H9 (cell line): ENCODE measurements around the gene SLAMF7. TPM values are rescaled to one million over a fixed set of nuclear protein-coding genes. Genes with fewer than 3 reads are reported as not detected.

Source experiments
- DNase-seq: peaks from one replicate; pipeline ENCODE4 v3.0.0-alpha.2; 2017
- H2AFZ ChIP-seq: one replicate; pipeline ENCODE4 v1.6.1; 2013; ENCODE audit warnings: mild to moderate bottlenecking, low read length, control low read depth, moderate library complexity
- H2AK5ac ChIP-seq: 2 replicates; pipeline ENCODE4 v1.6.1; 2013; ENCODE audit warnings: low read length, control low read depth, mixed read lengths; ENCODE audit not compliant: insufficient read length
- H2BK120ac ChIP-seq: one replicate; pipeline ENCODE4 v1.6.1; 2013; ENCODE audit warnings: low read depth, mild to moderate bottlenecking, low read length, control low read depth, inconsistent platforms; ENCODE audit not compliant: poor library complexity, severe bottlenecking
- H2BK12ac ChIP-seq: 2 replicates; pipeline ENCODE4 v1.6.1; 2013; ENCODE audit warnings: low read length, control low read depth, mixed read lengths, low read depth; ENCODE audit not compliant: insufficient read length
- H2BK15ac ChIP-seq: 2 replicates; pipeline ENCODE4 v1.6.1; 2013; ENCODE audit warnings: low read depth, low read length, control low read depth
- H2BK20ac ChIP-seq: one replicate; pipeline ENCODE4 v1.6.1; 2013; ENCODE audit warnings: low read depth, mild to moderate bottlenecking, low read length, control low read depth, inconsistent platforms; ENCODE audit not compliant: poor library complexity, severe bottlenecking
- H2BK5ac ChIP-seq: 2 replicates; pipeline ENCODE4 v1.6.1; 2013; ENCODE audit warnings: low read length, control low read depth, mixed read lengths; ENCODE audit not compliant: insufficient read length
- H3K14ac ChIP-seq: 2 replicates; pipeline ENCODE4 v1.6.1; 2013; ENCODE audit warnings: low read length, control low read depth; ENCODE audit not compliant: insufficient read depth
- H3K18ac ChIP-seq: 2 replicates; pipeline ENCODE4 v1.6.1; 2013; ENCODE audit warnings: low read depth, mild to moderate bottlenecking, mixed read lengths, low read length, control low read depth; ENCODE audit not compliant: insufficient read length
- H3K23ac ChIP-seq: 2 replicates; pipeline ENCODE4 v1.6.1; 2013; ENCODE audit warnings: low read length, control low read depth, mixed read lengths, low read depth; ENCODE audit not compliant: insufficient read length
- H3K23me2 ChIP-seq: 2 replicates; pipeline ENCODE4 v1.6.1; 2013; ENCODE audit warnings: low read depth, mild to moderate bottlenecking, mixed read lengths, low read length, control low read depth; ENCODE audit not compliant: insufficient read length, poor library complexity, severe bottlenecking
- H3K27ac ChIP-seq: 2 replicates; pipeline ENCODE4 v1.5.1; 2013; ENCODE audit warnings: low read length, control low read depth, mixed read lengths, low read depth; ENCODE audit not compliant: insufficient read length
- H3K27me3 ChIP-seq: 2 replicates; pipeline ENCODE4 v1.6.1; 2013; ENCODE audit warnings: low read length, control low read depth, inconsistent platforms; ENCODE audit not compliant: insufficient read depth
- H3K4ac ChIP-seq: 2 replicates; pipeline ENCODE4 v1.6.1; 2013; ENCODE audit warnings: low read depth, mild to moderate bottlenecking, control low read depth, inconsistent platforms, low read length, moderate library complexity
- H3K4me1 ChIP-seq: 2 replicates; pipeline ENCODE4 v1.6.1; 2013; ENCODE audit warnings: low read length, control low read depth, inconsistent platforms; ENCODE audit not compliant: insufficient read depth
- H3K4me2 ChIP-seq: 2 replicates; pipeline ENCODE4 v1.6.1; 2013; ENCODE audit warnings: low read length, control low read depth, mixed read lengths; ENCODE audit not compliant: insufficient read length, insufficient read depth
- H3K56ac ChIP-seq: 2 replicates; pipeline ENCODE4 v1.6.1; 2013; ENCODE audit warnings: low read depth, mild to moderate bottlenecking, mixed read lengths, low read length, control low read depth; ENCODE audit not compliant: insufficient read length
- H3K79me1 ChIP-seq: 2 replicates; pipeline ENCODE4 v1.6.1; 2013; ENCODE audit warnings: low read depth, mild to moderate bottlenecking, moderate library complexity, low read length, control low read depth, inconsistent platforms; ENCODE audit not compliant: insufficient read depth, poor library complexity, severe bottlenecking
- H3K79me2 ChIP-seq: 2 replicates; pipeline ENCODE4 v1.6.1; 2013; ENCODE audit warnings: low read length, control low read depth, inconsistent platforms; ENCODE audit not compliant: insufficient read depth
- H3K9ac ChIP-seq: 2 replicates; pipeline ENCODE4 v1.6.1; 2013; ENCODE audit warnings: low read length, control low read depth, mixed read lengths; ENCODE audit not compliant: insufficient read length; ENCODE audit errors: extremely low read depth
- H3K9me3 ChIP-seq: one replicate; pipeline ENCODE4 v1.6.1; 2013; ENCODE audit warnings: low read depth, low read length, inconsistent platforms; ENCODE audit not compliant: control insufficient read depth
- H3T11ph ChIP-seq: one replicate; pipeline ENCODE4 v1.6.1; 2013; ENCODE audit warnings: mild to moderate bottlenecking, low read length, control low read depth, inconsistent platforms
- H4K20me1 ChIP-seq: one replicate; pipeline ENCODE4 v1.6.1; 2013; ENCODE audit not compliant: control insufficient read depth, insufficient read length, insufficient read depth
- H4K5ac ChIP-seq: 2 replicates; pipeline ENCODE4 v1.6.1; 2013; ENCODE audit warnings: low read depth, mild to moderate bottlenecking, mixed read lengths, low read length, control low read depth; ENCODE audit not compliant: insufficient read length
- H4K8ac ChIP-seq: replicated peaks from 2 replicates; pipeline ENCODE4 v1.6.1; 2013; ENCODE audit warnings: low read length, control low read depth, mixed read lengths, low read depth; ENCODE audit not compliant: insufficient read length
- H4K91ac ChIP-seq: 2 replicates; pipeline ENCODE4 v1.6.1; 2013; ENCODE audit warnings: low read depth, mild to moderate bottlenecking, moderate library complexity, mixed read lengths, low read length, control low read depth; ENCODE audit not compliant: insufficient read length
- H3K27ac Mint-ChIP-seq, 3 experiments: 2 replicates in 2 of 3; 3 replicates in 1 of 3; pipeline ENCODE4 v1.8.0; 2020 to 2021; ENCODE audit warnings: mixed read lengths in 3 of 3, mild to moderate bottlenecking in 1 of 3, moderate library complexity in 1 of 3
- H3K27me3 Mint-ChIP-seq: 2 replicates; pipeline ENCODE4 v1.8.0; 2021; ENCODE audit warnings: low read depth, mild to moderate bottlenecking, moderate library complexity, mixed read lengths
- H3K36me3 Mint-ChIP-seq, 3 experiments: 2 replicates in 2 of 3; 3 replicates in 1 of 3; pipeline ENCODE4 v1.8.0; 2020 to 2021; ENCODE audit warnings: low read depth in 3 of 3, mixed read lengths in 3 of 3; ENCODE audit not compliant: insufficient read depth in 1 of 3
- H3K4me1 Mint-ChIP-seq, 2 experiments: 2 replicates each; pipeline ENCODE4 v1.8.0; 2020; ENCODE audit warnings: mixed read lengths in 2 of 2
- H3K4me3 Mint-ChIP-seq, 2 experiments: 2 replicates in 1 of 2; 3 replicates in 1 of 2; pipeline ENCODE4 v1.8.0; 2020 to 2021; ENCODE audit warnings: mild to moderate bottlenecking in 2 of 2, mixed read lengths in 2 of 2, moderate library complexity in 1 of 2
- H3K9me3 Mint-ChIP-seq, 2 experiments: 2 replicates in 1 of 2; 3 replicates in 1 of 2; pipeline ENCODE4 v1.8.0; 2020; ENCODE audit warnings: mild to moderate bottlenecking in 2 of 2, mixed read lengths in 2 of 2, moderate library complexity in 1 of 2
- CTCF ChIP-seq: fragments of 200-600 bp; sonication (generic); conservative IDR thresholded peaks from 3 replicates; pipeline ENCODE4 v1.8.0; 2021; ENCODE audit warnings: antibody characterized with exemption, mild to moderate bottlenecking
- total RNA-seq: library from RNA; stranded (reverse); gene quantifications from 2 replicates; pipeline ENCODE4 v1.2.1, GENCODE V29; 2021

SLAMF7 gene
- total RNA-seq, 1 experiment from 2014 or later: not detected

GRCh38 chr1:160721473-160721872 is 17.6 kb upstream of the SLAMF7 start:
- Histone ChIP-seq H3K27me3 (no peaks in the 10 kb centered on the region), H3K23me2 (no peaks in the 10 kb centered on the region), H2BK20ac (no peak overlapping the region), H2BK15ac (no peak overlapping the region), H3T11ph (no peak overlapping the region), H4K20me1 (no peaks in the 10 kb centered on the region), H3K56ac (no peak overlapping the region), H2BK120ac (no peak overlapping the region), H2BK12ac (no peak overlapping the region), H4K8ac (no peak overlapping the region), H3K4me1 (no peaks in the 10 kb centered on the region; the same call in 1 of the 2 replicates), H4K5ac (no peak overlapping the region), H3K14ac (no peak overlapping the region), H2AFZ (no peak overlapping the region), H4K91ac (no peak overlapping the region), H3K18ac (no peak overlapping the region), H3K79me2 (no peaks in the 10 kb centered on the region), H2AK5ac (no peak overlapping the region), H3K27ac (no peak overlapping the region), H3K9ac (no peak overlapping the region), H3K4ac (no peak overlapping the region), H3K9me3 (no peaks in the 10 kb centered on the region), H3K79me1 (no peaks in the 10 kb centered on the region), H3K4me2 (no peak overlapping the region), H3K23ac (no peak overlapping the region), H2BK5ac (no peak overlapping the region)
- peaks cover 0 to 7% (median 6%) of the 10 kb centered on the region in 3 experiments; a peak in 4 of 7 replicates for H3K36me3 Mint-ChIP-seq
- DNase-seq: no peak
- H3K9me3 Mint-ChIP-seq: peaks cover 6 to 7% of the 10 kb centered on the region in 2 experiments
- peaks cover 1% of the 10 kb centered on the region; the same call in 1 of the 2 replicates for H3K27me3 Mint-ChIP-seq
- no peak overlapping the region for H3K4me3 Mint-ChIP-seq
- peaks cover 13 to 18% of the 10 kb centered on the region in 2 experiments for H3K4me1 Mint-ChIP-seq
- no peak for TF ChIP-seq CTCF
- H3K27ac Mint-ChIP-seq: no peak overlapping the region
